SKM-1 (cell line): ENCODE measurements around the gene DBT.
"Not testable (repeated sequence)": the region's sequence is repeated elsewhere in the genome, so short reads cannot be mapped to it uniquely, and the experiment has no call there.

Source experiments
- DNase-seq: peaks from one replicate; lab custom pipeline; 2025; ENCODE audit not compliant: unreplicated experiment; lab: John Stamatoyannopoulos, UW

DBT gene

GRCh38 chr1:100250807-100251206, 1.2 kb upstream of the DBT start:
- DNase-seq: no peak

- no peak for DNase-seq
Observed at GRCh38 chr1:100250264-100250663, 630 bp upstream of the DBT start.

GRCh38 chr1:100249155-100249536, 488 bp downstream of the DBT start:
- no peak for DNase-seq

GRCh38 chr1:100246738-100247137, 2.9 kb downstream of the DBT start:
- no peak for DNase-seq

- DNase-seq: no peak
Observed at GRCh38 chr1:100240631-100241030, 9.0 kb downstream of the DBT start.

GRCh38 chr1:100239961-100240360, 9.7 kb downstream of the DBT start:
- DNase-seq: no peak

- DNase-seq: no peak
Observed at GRCh38 chr1:100237091-100237490, 12.5 kb downstream of the DBT start.

- DNase-seq: no peak
Observed at GRCh38 chr1:100234432-100234831, 15.2 kb downstream of the DBT start.

- not testable (repeated sequence) for DNase-seq
Observed at GRCh38 chr1:100233566-100233965, 16.1 kb downstream of the DBT start.

GRCh38 chr1:100232156-100232555, 17.5 kb downstream of the DBT start:
- DNase-seq: no peak

GRCh38 chr1:100231721-100232120, 17.9 kb downstream of the DBT start:
- no peak for DNase-seq

GRCh38 chr1:100230765-100231164, 18.9 kb downstream of the DBT start:
- no peak for DNase-seq

GRCh38 chr1:100229681-100230443, 19.8 kb downstream of the DBT start:
- no peak for DNase-seq

GRCh38 chr1:100222428-100222827, 27.2 kb downstream of the DBT start:
- no peak for DNase-seq

GRCh38 chr1:100219883-100220282, 29.8 kb downstream of the DBT start:
- DNase-seq: no peak

- DNase-seq: no peak
Observed at GRCh38 chr1:100219457-100219856, 30.2 kb downstream of the DBT start.

GRCh38 chr1:100217834-100218233, 31.8 kb downstream of the DBT start:
- no peak for DNase-seq

- DNase-seq: no peak
Observed at GRCh38 chr1:100215101-100215500, 34.5 kb downstream of the DBT start.

- no peak for DNase-seq
Observed at GRCh38 chr1:100213141-100213540, 36.5 kb downstream of the DBT start.

- no peak for DNase-seq
Observed at GRCh38 chr1:100206301-100206700, 43.3 kb downstream of the DBT start.

- not testable (repeated sequence) for DNase-seq
Observed at GRCh38 chr1:100205593-100205992, 44.0 kb downstream of the DBT start.

- not testable (repeated sequence) for DNase-seq
Observed at GRCh38 chr1:100205103-100205502, 44.5 kb downstream of the DBT start.

GRCh38 chr1:100202703-100203102, 46.9 kb downstream of the DBT start:
- not testable (repeated sequence) for DNase-seq
